Type B pancreatic cell (in vitro differentiated cells): ENCODE measurements around the gene C19orf12. TPM values are rescaled to one million over a fixed set of nuclear protein-coding genes. Genes with fewer than 3 reads are reported as not detected.
"Not testable (repeated sequence)": the region's sequence is repeated elsewhere in the genome, so short reads cannot be mapped to it uniquely, and the experiment has no call there.

Experiments
- DNase-seq: peaks from one replicate; pipeline ENCODE4 v3.0.0; 2021; ENCODE audit warnings: mixed read lengths; ENCODE audit not compliant: unreplicated experiment; ENCODE audit errors: extremely low spot score
- H3K27ac Mint-ChIP-seq: 2 replicates; pipeline ENCODE4 v1.8.0; 2021; ENCODE audit warnings: mild to moderate bottlenecking, mixed read lengths
- H3K27me3 Mint-ChIP-seq: 2 replicates; pipeline ENCODE4 v1.8.0; 2021; ENCODE audit warnings: mixed read lengths
- H3K36me3 Mint-ChIP-seq: 2 replicates; pipeline ENCODE4 v1.8.0; 2021; ENCODE audit warnings: mixed read lengths
- H3K4me1 Mint-ChIP-seq: one replicate; pipeline ENCODE4 v1.8.0; 2021; ENCODE audit warnings: mixed read lengths; ENCODE audit not compliant: unreplicated experiment
- H3K4me3 Mint-ChIP-seq: 2 replicates; pipeline ENCODE4 v1.8.0; 2021; ENCODE audit warnings: mild to moderate bottlenecking, mixed read lengths
- H3K9me3 Mint-ChIP-seq: 2 replicates; pipeline ENCODE4 v1.8.0; 2021; ENCODE audit warnings: mixed read lengths
- CTCF ChIP-seq: fragments of 200-600 bp; sonication (generic); conservative IDR thresholded peaks from 2 replicates; pipeline ENCODE4 v1.5.0; 2021; ENCODE audit warnings: antibody characterized with exemption, mild to moderate bottlenecking
- total RNA-seq: library from RNA; stranded (reverse); gene quantifications from 2 replicates; pipeline ENCODE4 v1.2.1, GENCODE V29; 2021; ENCODE audit warnings: low replicate concordance

Gene C19orf12
- total RNA-seq, 1 donor from 2014 or later, result 23.9 TPM

- Mint-ChIP-seq H3K36me3 (peaks cover 3% of the 10 kb centered on the region), H3K27ac (peak overlapping the region; percentile 65), H3K9me3 (no peaks in the 10 kb centered on the region), H3K27me3 (no peaks in the 10 kb centered on the region), H3K4me1 (peaks cover 39% of the 10 kb centered on the region), H3K4me3 (peak overlapping the region; percentile 80)
- TF ChIP-seq CTCF, result no peak
- no peak for DNase-seq
Observed at GRCh38 chr19:29714371-29714952, 599 bp downstream of the C19orf12 start.

DNA sequence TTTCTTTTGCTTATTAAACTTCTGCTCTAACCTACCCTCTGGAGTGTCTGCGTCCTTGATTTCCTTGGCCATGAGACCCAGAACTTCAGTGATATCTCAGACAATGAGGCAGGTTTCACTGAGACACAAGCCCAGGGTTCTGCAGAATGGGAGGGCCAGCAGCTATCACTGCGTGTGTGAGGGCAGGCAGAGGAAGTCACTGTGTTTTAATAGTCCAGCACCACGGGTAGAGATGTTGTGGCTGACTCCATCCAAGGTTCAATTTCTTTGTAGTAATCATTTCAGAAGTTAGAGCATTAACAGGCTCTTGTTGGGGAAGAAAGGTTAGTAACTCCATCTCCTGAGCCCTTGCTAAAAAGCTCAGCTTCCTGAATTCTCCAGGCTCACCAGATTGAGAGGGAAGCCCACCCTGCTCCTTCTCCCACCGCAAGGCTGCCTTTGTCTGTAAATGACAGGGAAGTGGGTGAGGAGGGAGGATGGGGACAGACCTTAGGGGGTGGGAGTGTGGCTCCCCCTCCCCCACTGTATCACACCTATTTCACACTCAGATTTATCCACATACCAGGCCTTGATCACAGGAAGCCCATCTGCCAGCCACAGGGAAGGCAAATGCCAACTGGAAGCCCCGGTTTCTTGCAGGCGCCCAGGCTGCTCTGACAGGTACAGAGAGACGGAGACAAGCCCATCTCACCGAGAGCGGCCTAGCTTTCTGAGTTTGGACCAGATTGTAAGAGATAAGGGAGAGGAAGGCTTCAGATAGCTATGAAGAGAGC, 2.1 kb downstream of the C19orf12 start:
- Mint-ChIP-seq H3K4me3 (peak overlapping the region; percentile 80), H3K27me3 (no peaks in the 10 kb centered on the region), H3K4me1 (peaks cover 44% of the 10 kb centered on the region), H3K9me3 (no peaks in the 10 kb centered on the region), H3K27ac (peak overlapping the region; percentile 80), H3K36me3 (peaks cover 3% of the 10 kb centered on the region)
- DNase-seq, result no peak
- no peak for TF ChIP-seq CTCF

DNA sequence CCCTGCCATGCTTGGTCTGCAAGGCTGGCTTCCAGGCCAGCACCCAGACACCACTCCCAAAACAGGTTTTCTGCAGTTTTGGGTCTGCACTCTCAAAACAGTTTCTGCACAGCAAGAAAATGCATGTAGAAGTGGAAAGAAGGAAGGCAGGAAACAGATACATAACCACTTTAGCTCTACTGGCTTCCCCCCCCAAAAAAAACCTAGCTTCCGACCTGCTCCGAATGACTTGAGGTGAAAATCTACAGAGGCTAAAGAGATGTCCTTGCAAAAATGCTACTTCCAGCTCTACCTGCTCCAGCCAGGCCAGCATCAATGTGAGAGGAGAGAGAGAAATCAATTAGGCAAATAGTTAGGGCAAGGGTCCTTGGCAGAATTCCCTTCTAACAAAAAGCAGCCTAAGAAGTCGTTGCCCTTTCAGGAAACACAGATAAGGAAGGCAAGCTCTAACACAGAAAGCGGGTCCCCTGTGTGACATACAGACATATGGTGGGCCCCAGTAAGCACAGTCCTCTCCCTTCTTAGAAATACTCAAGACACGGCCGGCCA, 3.4 kb downstream of the C19orf12 start:
- peak overlapping the region; percentile 2 for H3K27ac Mint-ChIP-seq
- peaks cover 43% of the 10 kb centered on the region for H3K4me1 Mint-ChIP-seq
- no peak for TF ChIP-seq CTCF
- H3K4me3 Mint-ChIP-seq, result no peak overlapping the region
- H3K36me3 Mint-ChIP-seq, result peaks cover 2% of the 10 kb centered on the region
- H3K27me3 Mint-ChIP-seq, result no peaks in the 10 kb centered on the region
- DNase-seq, result no peak
- H3K9me3 Mint-ChIP-seq, result no peaks in the 10 kb centered on the region

DNA sequence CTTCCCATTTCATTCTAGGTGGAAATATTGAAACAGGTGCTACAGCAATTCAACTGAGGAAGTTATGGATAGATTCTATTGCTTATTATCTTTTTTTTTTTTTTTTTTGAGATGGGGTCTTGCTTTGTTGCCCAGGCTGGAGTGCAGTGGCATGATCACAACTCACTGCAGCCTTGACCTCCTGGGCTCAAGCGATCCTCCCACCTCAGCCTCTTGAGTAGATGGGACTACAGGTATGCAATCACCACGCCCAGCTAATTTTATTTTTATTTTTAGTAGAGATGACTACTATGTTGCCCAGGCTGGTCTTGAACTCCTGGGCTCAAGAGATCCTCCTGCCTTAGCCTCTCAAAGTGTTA, 5.6 kb downstream of the C19orf12 start:
- H3K9me3 Mint-ChIP-seq, H3K27me3 Mint-ChIP-seq, H3K36me3 Mint-ChIP-seq, DNase-seq, H3K4me3 Mint-ChIP-seq, H3K27ac Mint-ChIP-seq: not testable (repeated sequence)
- peaks cover 28% of the 10 kb centered on the region for H3K4me1 Mint-ChIP-seq

GRCh38 chr19:29708554-29709439, 6.3 kb downstream of the C19orf12 start:
- H3K4me1 Mint-ChIP-seq, result peaks cover 23% of the 10 kb centered on the region
- DNase-seq, result no peak
- no peaks in the 10 kb centered on the region for H3K9me3 Mint-ChIP-seq
- TF ChIP-seq CTCF, result no peak
- H3K27ac Mint-ChIP-seq, result no peak overlapping the region
- H3K27me3 Mint-ChIP-seq, result no peaks in the 10 kb centered on the region
- H3K4me3 Mint-ChIP-seq, result peak overlapping the region; percentile 19
- H3K36me3 Mint-ChIP-seq, result no peaks in the 10 kb centered on the region
